IMR-90 (cell line): Measurements from ENCODE around the gene E2F4. TPM values are rescaled to one million over a fixed set of nuclear protein-coding genes. Genes with fewer than 3 reads are reported as not detected.

ENCODE experiments used
- ATAC-seq: fragments of 200-7000 bp; cut with Tn5 transposase; 2 replicates; pipeline ENCODE4 v1.9.1; 2020; ENCODE audit warnings: low read depth, mild to moderate bottlenecking, moderate library complexity
- BruUV-seq: library from RNA; stranded (reverse); fragments of 400-500 nt; replicated peaks from 2 replicates; lab custom pipeline; 2021; lab: Mats Ljungman, UMichigan
- CTCF ChIA-PET: fragments of 300-600 bp; formaldehyde crosslinking; extraction: SDS; loops from one replicate; lab custom pipeline; 2021; ENCODE audit warnings: antibody characterized with exemption; lab: Yijun Ruan, JAX
- POLR2A ChIA-PET: fragments of 300-600 bp; sonication (Branson Sonifier 250); formaldehyde crosslinking; loops from one replicate; lab custom pipeline; 2022; ENCODE audit warnings: antibody characterized with exemption; ENCODE audit not compliant: unreplicated experiment; lab: Charles Lee
- DNase-seq: peaks from one replicate; pipeline ENCODE4 v3.0.0; 2013
- H2AFZ ChIP-seq: replicated peaks from 2 replicates; pipeline ENCODE3; 2013; ENCODE audit warnings: low read length, mild to moderate bottlenecking; ENCODE audit not compliant: poor library complexity
- H2AK5ac ChIP-seq: 2 replicates; pipeline ENCODE4 v1.6.1; 2013; ENCODE audit warnings: low read depth, low read length, inconsistent platforms
- H2AK9ac ChIP-seq: replicated peaks from 2 replicates; pipeline ENCODE3; 2013; ENCODE audit warnings: mild to moderate bottlenecking, low read depth, low read length, moderate library complexity; ENCODE audit not compliant: poor library complexity
- H2BK120ac ChIP-seq: 2 replicates; pipeline ENCODE4 v1.6.1; 2013; ENCODE audit warnings: low read depth, low read length, inconsistent platforms
- H2BK15ac ChIP-seq: 3 replicates; pipeline ENCODE4 v1.6.1; 2013; ENCODE audit warnings: low read depth, low read length, inconsistent platforms
- H2BK20ac ChIP-seq: 2 replicates; pipeline ENCODE4 v1.6.1; 2013; ENCODE audit warnings: low read depth, mild to moderate bottlenecking, inconsistent platforms, low read length, moderate library complexity
- H2BK5ac ChIP-seq: 2 replicates; pipeline ENCODE4 v1.6.1; 2013; ENCODE audit warnings: mild to moderate bottlenecking, low read depth, low read length, inconsistent platforms; ENCODE audit not compliant: poor library complexity, severe bottlenecking
- H3K14ac ChIP-seq: replicated peaks from 2 replicates; pipeline ENCODE4 v1.6.1; 2013; ENCODE audit warnings: low read depth, low read length, inconsistent platforms
- H3K18ac ChIP-seq: 2 replicates; pipeline ENCODE4 v1.6.1; 2013; ENCODE audit warnings: low read depth, low read length, control low read depth
- H3K23ac ChIP-seq: 2 replicates; pipeline ENCODE4 v1.6.1; 2013; ENCODE audit warnings: low read depth, low read length, inconsistent platforms
- H3K27ac ChIP-seq: 2 replicates; pipeline ENCODE4 v1.5.1; 2013; ENCODE audit warnings: mild to moderate bottlenecking, control low read depth, low read length; ENCODE audit not compliant: insufficient read depth
- H3K27me3 ChIP-seq: 2 replicates; pipeline ENCODE4 v1.6.1; 2013; ENCODE audit warnings: low read length; ENCODE audit not compliant: control insufficient read depth, insufficient read depth
- H3K36me3 ChIP-seq: 2 replicates; pipeline ENCODE4 v1.6.1; 2013; ENCODE audit warnings: low read length, mixed read lengths; ENCODE audit not compliant: control insufficient read depth, insufficient read depth
- H3K4ac ChIP-seq: 2 replicates; pipeline ENCODE4 v1.6.1; 2013; ENCODE audit warnings: low read depth, low read length, inconsistent platforms
- H3K4me1 ChIP-seq: 2 replicates; pipeline ENCODE4 v1.6.1; 2013; ENCODE audit warnings: low read length, mixed read lengths; ENCODE audit not compliant: control insufficient read depth, insufficient read depth
- H3K4me2 ChIP-seq: 2 replicates; pipeline ENCODE4 v1.6.1; 2013; ENCODE audit warnings: low read depth, mild to moderate bottlenecking, control low read depth, low read length, moderate library complexity
- H3K4me3 ChIP-seq: 2 replicates; pipeline ENCODE4 v1.5.1; 2013; ENCODE audit warnings: low read depth, mild to moderate bottlenecking, control low read depth, low read length, moderate library complexity; ENCODE audit not compliant: insufficient read depth
- H3K56ac ChIP-seq: 2 replicates; pipeline ENCODE4 v1.6.1; 2013; ENCODE audit warnings: low read length, inconsistent platforms; ENCODE audit not compliant: insufficient read depth; ENCODE audit errors: extremely low read depth
- H3K79me1 ChIP-seq, 2 experiments: 2 replicates each; pipeline ENCODE4 v1.6.1; 2013; ENCODE audit warnings: low read length in 2 of 2, inconsistent platforms in 1 of 2, low read depth in 1 of 2
- H3K9ac ChIP-seq: 2 replicates; pipeline ENCODE4 v1.6.1; 2013; ENCODE audit warnings: low read depth, low read length, control low read depth
- H3K9me1 ChIP-seq: 2 replicates; pipeline ENCODE4 v1.6.1; 2013; ENCODE audit warnings: low read length, inconsistent platforms; ENCODE audit not compliant: insufficient read depth
- H3K9me3 ChIP-seq: 2 replicates; pipeline ENCODE4 v1.6.1; 2013; ENCODE audit warnings: low read length; ENCODE audit not compliant: control insufficient read depth, insufficient read depth
- H4K20me1 ChIP-seq: 2 replicates; pipeline ENCODE4 v1.6.1; 2013; ENCODE audit warnings: low read length, inconsistent platforms; ENCODE audit not compliant: insufficient read depth
- H4K5ac ChIP-seq: 2 replicates; pipeline ENCODE4 v1.6.1; 2013; ENCODE audit warnings: mild to moderate bottlenecking, low read depth, low read length, control low read depth
- H4K8ac ChIP-seq, 2 experiments: 2 replicates each; pipeline ENCODE4 v1.6.1; 2013; ENCODE audit warnings: low read depth in 2 of 2, low read length in 2 of 2, control low read depth in 1 of 2, inconsistent platforms in 1 of 2
- H4K91ac ChIP-seq: 2 replicates; pipeline ENCODE4 v1.6.1; 2013; ENCODE audit warnings: low read depth, low read length, inconsistent platforms; ENCODE audit not compliant: insufficient read depth
- CTCF ChIP-seq: conservative IDR thresholded peaks from 2 replicates; pipeline ENCODE4 v1.5.1; 2012; ENCODE audit warnings: mild to moderate bottlenecking, low read depth, low read length, improper control_type of control experiment
- FOS ChIP-seq: fragments of 150-350 bp; IDR thresholded peaks from 2 replicates; pipeline ENCODE4 v1.6.1; 2016; ENCODE audit warnings: low read depth, low read length
- MXI1 ChIP-seq: IDR thresholded peaks from 2 replicates; pipeline ENCODE4 v1.6.1; 2012; ENCODE audit warnings: low read depth, mild to moderate bottlenecking, low read length, moderate library complexity, borderline replicate concordance
- NFE2L2 ChIP-seq: fragments of 150-350 bp; IDR thresholded peaks from 2 replicates; pipeline ENCODE4 v1.6.1; 2016; ENCODE audit warnings: low read depth, mild to moderate bottlenecking, low read length
- WGBS, 2 experiments: methylation state at CpG; one replicate each; pipeline versions ENCODE4 v1.1.5 to v1.1.7; 2013; ENCODE audit warnings: missing lambda C conversion rate in 2 of 2; ENCODE audit not compliant: insufficient read length in 1 of 2; ENCODE audit errors: extremely low coverage in 2 of 2; 5-methylcytosine and 5-hydroxymethylcytosine counted together
- dilution Hi-C: fragments of 300-500 bp; cut with HindIII; formaldehyde crosslinking; loops from one replicate; pipeline ENCODE4 v1.14.3; 2018; ENCODE audit warnings: low sequenced_read_pairs; ENCODE audit not compliant: unreplicated experiment
- in situ Hi-C: fragments of 300-500 bp; cut with MboI; formaldehyde crosslinking; loops from 3 replicates; pipeline ENCODE4 v1.14.3; 2019; ENCODE audit warnings: low sequenced_read_pairs, inconsistent platforms, mixed read lengths
- intact Hi-C: fragments of 100-400 bp; cut with micrococcal nuclease; formaldehyde crosslinking; loops from 2 replicates; pipeline ENCODE4 v1.10.0; 2022
- polyA plus RNA-seq, 3 experiments: library from polyadenylated mRNA; depleted of rRNA; stranded (reverse); fragments of >200 nt; gene quantifications; 2 replicates each; pipeline ENCODE4 v1.2.3, GENCODE V29; 2012; ENCODE audit warnings: low replicate concordance in 1 of 3
- total RNA-seq: library from RNA; depleted of rRNA; stranded (reverse); fragments of >200 nt; gene quantifications from 2 replicates; pipeline ENCODE4 v1.2.3, GENCODE V29; 2012
- TF ChIP-seq, protein P1 (sequence below): fragments of 150-350 bp; IDR thresholded peaks from 2 replicates; pipeline ENCODE4 v1.6.1; 2016; ENCODE audit warnings: low read depth, mild to moderate bottlenecking, low read length, moderate library complexity, borderline replicate concordance

Gene E2F4
- total and polyA plus RNA-seq, 2 of the 4 experiments (the other 2 are of a cell fraction) = 63.4 to 103 TPM

- Histone ChIP-seq H2BK120ac (no peak overlapping the region), H3K18ac (no peak overlapping the region), H3K23ac (no peak overlapping the region), H2BK5ac (no peak overlapping the region), H3K4me1 (no peaks in the 10 kb centered on the region), H3K9me3 (no peaks in the 10 kb centered on the region), H4K8ac (no peak overlapping the region), H3K4me2 (no peak overlapping the region), H4K91ac (no peak overlapping the region), H3K9ac (no peak overlapping the region), H3K4ac (no peak overlapping the region), H2BK15ac (no peak overlapping the region), H2AK9ac (no peak overlapping the region), H3K27ac (no peak overlapping the region), H2AK5ac (no peak overlapping the region), H3K14ac (no peak overlapping the region), H4K20me1 (0 out of 2 replicates have a peak, but pooled peaks cover 9% of the 10 kb centered on the region), H2BK20ac (no peak overlapping the region), H3K4me3 (no peak overlapping the region), H3K9me1 (no peaks in the 10 kb centered on the region), H3K36me3 (peaks cover 47% of the 10 kb centered on the region), H3K56ac (no peak overlapping the region), H2AFZ (no peak overlapping the region), H4K5ac (no peak overlapping the region), H3K27me3 (no peaks in the 10 kb centered on the region), H3K79me1 (peaks cover 0 to 5% of the 10 kb centered on the region in 2 experiments; a peak in 1 of 4 replicates)
- DNase-seq (no peak), ATAC-seq (no peak)
- dilution Hi-C loops (no loop called here), intact Hi-C loops (no loop called here), in situ Hi-C loops (no loop called here)
- no TSS peak for BruUV-seq
- no peak for TF ChIP-seq MXI1
- no peak for TF ChIP-seq NFE2L2
- no peak for TF ChIP-seq CTCF
- no peak for TF ChIP-seq FOS
- TF ChIP-seq, protein P1, sequence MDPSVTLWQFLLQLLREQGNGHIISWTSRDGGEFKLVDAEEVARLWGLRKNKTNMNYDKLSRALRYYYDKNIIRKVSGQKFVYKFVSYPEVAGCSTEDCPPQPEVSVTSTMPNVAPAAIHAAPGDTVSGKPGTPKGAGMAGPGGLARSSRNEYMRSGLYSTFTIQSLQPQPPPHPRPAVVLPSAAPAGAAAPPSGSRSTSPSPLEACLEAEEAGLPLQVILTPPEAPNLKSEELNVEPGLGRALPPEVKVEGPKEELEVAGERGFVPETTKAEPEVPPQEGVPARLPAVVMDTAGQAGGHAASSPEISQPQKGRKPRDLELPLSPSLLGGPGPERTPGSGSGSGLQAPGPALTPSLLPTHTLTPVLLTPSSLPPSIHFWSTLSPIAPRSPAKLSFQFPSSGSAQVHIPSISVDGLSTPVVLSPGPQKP = no peak
- POLR2A ChIA-PET = interaction anchor here (0.5 kb wide), 1 partner anchor 218 kb away, joined by 8 read pairs; no protein-coding TSS in a partner anchor
- CTCF ChIA-PET = interaction anchor here (0.6 kb wide), 1 partner anchor 792 kb away, joined by 3 read pairs; no protein-coding TSS in a partner anchor
- WGBS, 2 experiments = 92% methylated on average over 11 of the region's 40 CpGs; no CpG with 5 or more reads in 1 of the 2 experiments
Measured at GRCh38 chr16:67201411-67202345, 9.7 kb downstream of the E2F4 start.
